IPS-NIHi7 (cell line): ENCODE results near the gene INTU.

ENCODE experiments used
- DNase-seq: peaks from one replicate; pipeline ENCODE4 v3.0.0; 2012; ENCODE audit warnings: mixed read lengths; ENCODE audit errors: extremely low spot score

INTU gene

DNA sequence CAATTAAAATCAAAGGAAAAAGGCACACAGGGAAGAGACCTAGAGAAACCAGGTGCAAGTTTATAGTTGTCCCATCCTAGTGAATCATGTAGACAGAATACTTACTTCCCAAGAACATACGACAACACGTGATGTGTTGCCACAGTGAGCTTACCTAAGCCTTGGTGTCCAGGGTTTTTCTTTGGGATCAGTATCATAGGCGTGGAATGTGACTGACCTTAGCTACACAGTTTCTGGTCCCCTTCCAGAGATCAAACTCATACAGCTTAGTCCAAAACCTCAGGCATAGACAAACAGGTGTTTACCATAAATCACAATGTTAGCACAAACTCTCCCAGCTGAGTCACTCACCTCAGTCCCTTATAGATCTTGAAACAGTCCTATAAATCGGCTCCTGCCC lies 115.1 kb downstream of the INTU start:
- DNase-seq = no peak

- no peak for DNase-seq
These were observed 116.2 kb downstream of the INTU start for GRCh38 chr4:127748957-127749356.

DNA sequence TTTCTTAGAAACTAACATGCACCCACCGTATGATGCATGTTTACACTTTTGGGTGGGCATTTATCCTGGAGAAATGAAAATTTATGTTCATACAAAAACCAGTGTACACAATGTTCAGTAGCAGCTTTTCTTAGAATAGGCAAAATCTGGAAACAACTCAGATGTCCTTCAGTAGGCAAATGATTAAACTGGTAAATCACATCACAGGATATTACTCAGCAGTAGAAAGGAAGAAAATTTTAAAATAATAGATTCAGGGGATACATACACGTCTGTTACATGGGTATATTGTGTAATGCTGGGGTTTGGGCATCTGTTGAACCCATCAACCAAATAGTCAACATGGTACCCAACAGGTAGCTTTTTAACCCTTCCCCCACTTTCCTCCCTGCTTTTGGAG lies 124.1 kb downstream of the INTU start:
- no peak for DNase-seq

DNA sequence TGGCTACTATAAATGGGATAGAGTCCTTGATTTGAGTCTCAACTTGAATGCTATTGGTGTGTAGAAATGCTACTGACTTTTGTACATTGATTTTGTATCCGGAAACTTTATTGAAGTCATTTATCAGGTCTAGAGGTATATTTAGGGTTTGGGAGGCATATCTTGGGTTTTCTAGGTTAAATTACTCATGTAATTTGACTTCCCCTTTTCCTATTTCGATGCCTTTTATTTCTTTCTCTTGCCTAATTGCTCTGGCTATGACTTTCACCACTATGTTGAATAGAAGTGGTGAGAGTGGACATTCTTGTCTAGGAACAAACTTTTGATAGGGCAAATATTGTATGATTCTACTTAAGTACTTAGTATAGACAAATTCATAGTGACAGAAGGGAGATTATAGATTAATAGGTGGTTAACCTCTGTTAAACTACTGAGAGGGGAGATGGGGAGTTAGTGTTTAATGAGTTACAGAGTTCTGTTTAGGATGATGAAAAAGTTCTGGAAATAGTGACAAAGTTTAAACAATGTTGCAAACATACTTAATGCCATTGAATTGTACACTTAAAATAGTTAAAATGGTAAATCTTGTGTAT lies 126.6 kb downstream of the INTU start:
- DNase-seq = no peak

DNA sequence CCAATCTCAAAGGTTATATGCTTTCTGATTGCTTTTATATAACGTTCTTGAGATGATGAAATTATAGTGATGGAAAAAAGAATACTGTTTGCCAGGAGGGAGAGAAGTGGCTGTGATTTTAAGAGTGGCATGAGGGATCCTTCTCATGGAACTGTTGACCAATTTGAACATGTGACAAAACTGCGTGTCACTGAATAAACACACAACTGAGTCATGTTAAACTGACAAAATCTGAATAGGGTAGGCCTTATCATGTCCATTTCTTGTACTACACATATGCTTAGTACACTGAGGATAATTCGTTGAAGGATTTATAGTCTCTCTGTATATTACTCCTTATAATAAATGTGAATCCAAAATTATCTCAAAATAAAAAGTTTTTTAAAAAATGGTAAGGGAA lies 127.1 kb downstream of the INTU start:
- DNase-seq = no peak

GRCh38 chr4:127771535-127772275 lies 138.9 kb downstream of the INTU start:
- no peak for DNase-seq

DNA sequence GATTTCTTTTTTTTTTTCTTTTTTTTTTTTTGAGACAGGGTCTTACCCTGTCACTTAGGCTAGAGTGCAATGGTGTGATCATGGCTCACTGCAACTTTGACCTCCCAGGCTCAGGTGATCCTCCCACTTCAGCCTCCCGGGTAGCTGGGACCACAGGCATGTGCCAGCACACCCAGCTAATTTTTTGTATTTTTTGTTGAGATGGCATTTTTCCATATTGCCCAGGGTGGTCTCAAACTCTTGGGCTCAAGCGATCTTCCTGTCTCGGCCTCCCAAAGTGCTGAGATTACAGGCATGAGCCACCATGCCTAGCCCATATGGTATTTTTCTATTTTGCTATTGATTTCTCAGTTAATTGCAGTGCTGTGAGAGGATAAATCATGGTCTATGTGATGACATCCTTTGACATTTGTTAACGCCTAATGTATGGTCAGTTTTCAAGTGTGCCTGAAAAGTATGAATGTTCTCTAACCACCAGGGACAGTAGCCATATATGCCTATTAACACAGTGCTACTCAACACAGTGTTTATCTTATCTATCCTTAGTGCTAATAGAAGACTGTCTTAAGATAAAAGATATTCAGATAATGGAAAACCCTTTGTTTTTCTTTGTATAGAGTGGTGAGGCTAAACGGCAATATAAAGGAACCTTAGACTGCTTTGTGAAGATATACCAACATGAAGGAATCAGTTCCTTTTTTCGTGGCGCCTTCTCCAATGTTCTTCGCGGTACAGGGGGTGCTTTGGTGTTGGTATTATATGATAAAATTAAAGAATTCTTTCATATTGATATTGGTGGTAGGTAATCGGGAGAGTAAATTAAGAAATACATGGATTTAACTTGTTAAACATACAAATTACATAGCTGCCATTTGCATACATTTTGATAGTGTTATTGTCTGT lies 140.3 kb downstream of the INTU start:
- DNase-seq = no peak

DNA sequence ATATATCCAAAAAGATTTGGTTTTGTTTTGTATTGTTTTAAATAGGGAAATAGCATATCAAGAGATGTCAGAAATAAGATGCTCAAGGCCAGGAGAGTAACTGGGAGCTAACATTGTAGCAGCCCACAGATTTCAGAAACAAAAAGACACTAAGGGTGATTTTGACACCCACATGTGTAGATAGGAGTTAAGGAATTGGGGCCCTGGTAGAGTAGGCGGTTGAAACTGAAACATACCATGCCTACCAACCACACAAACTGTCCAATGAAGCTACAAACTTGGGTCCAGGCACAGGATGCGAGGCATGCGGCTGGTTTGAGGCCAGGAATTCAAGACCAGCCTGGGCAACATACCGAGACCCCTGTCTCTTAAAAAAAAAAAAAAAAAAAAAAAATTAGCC lies 143.1 kb downstream of the INTU start:
- no peak for DNase-seq
